HCT116 (cell line): ENCODE results near the gene PML.

Source experiments
- ELF1 ChIP-seq: IDR thresholded peaks from 2 replicates; pipeline ENCODE4 v1.6.1; 2012; ENCODE audit warnings: low read depth, borderline replicate concordance
- EZH2phosphoT487 ChIP-seq: fragments of 200-600 bp; IDR thresholded peaks from 2 replicates; pipeline ENCODE4 v1.6.1; 2018; ENCODE audit warnings: antibody characterized with exemption, borderline replicate concordance
- POLR2A ChIP-seq: IDR thresholded peaks from 2 replicates; pipeline ENCODE4 v1.7.0; 2011; ENCODE audit warnings: borderline replicate concordance; ENCODE audit not compliant: insufficient read depth, insufficient read length; ENCODE audit errors: extremely low read depth
- POLR2AphosphoS5 ChIP-seq: IDR thresholded peaks from 2 replicates; pipeline ENCODE4 v1.6.1; 2011; ENCODE audit warnings: mild to moderate bottlenecking, low read depth, low read length, moderate library complexity
- RAD21 ChIP-seq: IDR thresholded peaks from 2 replicates; pipeline ENCODE4 v1.6.1; 2012; ENCODE audit warnings: low read depth, mild to moderate bottlenecking
- ZNF274 ChIP-seq: fragments of 200-500 bp; sonication (Bioruptor generic); IDR thresholded peaks from 2 replicates; pipeline ENCODE4 v1.6.1; 2014; ENCODE audit warnings: mild to moderate bottlenecking, low read depth, low read length, inconsistent platforms
- TF ChIP-seq, protein P1 (sequence below), 3 experiments: fragments of 200-600 bp in 1 of 3; sonication (generic) in 1 of 3; IDR thresholded peaks in 2 of 3; conservative IDR thresholded peaks in 1 of 3; 2 replicates each; pipeline ENCODE4 v1.5.1; 2012 to 2017; ENCODE audit warnings: low read depth in 2 of 3, low read length in 2 of 3, antibody characterized with exemption in 1 of 3, borderline replicate concordance in 1 of 3, control low read depth in 1 of 3, mild to moderate bottlenecking in 1 of 3, mixed read lengths in 1 of 3, mixed run types in 1 of 3, moderate library complexity in 1 of 3; ENCODE audit not compliant: insufficient read depth in 1 of 3
- TF ChIP-seq, protein P2 (sequence below): IDR thresholded peaks from 2 replicates; pipeline ENCODE4 v1.6.1; 2011; ENCODE audit warnings: mild to moderate bottlenecking, low read length, moderate library complexity; ENCODE audit not compliant: insufficient replicate concordance; ENCODE audit errors: extremely low read depth
- TF ChIP-seq, protein P3 (sequence below): IDR thresholded peaks from 2 replicates; pipeline ENCODE4 v1.6.1; 2012
- TF ChIP-seq, protein P4 (sequence below): IDR thresholded peaks from 2 replicates; pipeline ENCODE4 v1.6.1; 2012; ENCODE audit warnings: low read depth
- TF ChIP-seq, protein P5 (sequence below): IDR thresholded peaks from 2 replicates; pipeline ENCODE4 v1.6.1; 2012

DNA sequence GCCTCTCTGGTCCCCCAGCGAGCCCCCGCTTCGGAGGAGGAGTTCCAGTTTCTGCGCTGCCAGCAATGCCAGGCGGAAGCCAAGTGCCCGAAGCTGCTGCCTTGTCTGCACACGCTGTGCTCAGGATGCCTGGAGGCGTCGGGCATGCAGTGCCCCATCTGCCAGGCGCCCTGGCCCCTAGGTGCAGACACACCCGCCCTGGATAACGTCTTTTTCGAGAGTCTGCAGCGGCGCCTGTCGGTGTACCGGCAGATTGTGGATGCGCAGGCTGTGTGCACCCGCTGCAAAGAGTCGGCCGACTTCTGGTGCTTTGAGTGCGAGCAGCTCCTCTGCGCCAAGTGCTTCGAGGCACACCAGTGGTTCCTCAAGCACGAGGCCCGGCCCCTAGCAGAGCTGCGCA, 3.5 kb downstream of the PML start:
- TF ChIP-seq, protein P1, sequence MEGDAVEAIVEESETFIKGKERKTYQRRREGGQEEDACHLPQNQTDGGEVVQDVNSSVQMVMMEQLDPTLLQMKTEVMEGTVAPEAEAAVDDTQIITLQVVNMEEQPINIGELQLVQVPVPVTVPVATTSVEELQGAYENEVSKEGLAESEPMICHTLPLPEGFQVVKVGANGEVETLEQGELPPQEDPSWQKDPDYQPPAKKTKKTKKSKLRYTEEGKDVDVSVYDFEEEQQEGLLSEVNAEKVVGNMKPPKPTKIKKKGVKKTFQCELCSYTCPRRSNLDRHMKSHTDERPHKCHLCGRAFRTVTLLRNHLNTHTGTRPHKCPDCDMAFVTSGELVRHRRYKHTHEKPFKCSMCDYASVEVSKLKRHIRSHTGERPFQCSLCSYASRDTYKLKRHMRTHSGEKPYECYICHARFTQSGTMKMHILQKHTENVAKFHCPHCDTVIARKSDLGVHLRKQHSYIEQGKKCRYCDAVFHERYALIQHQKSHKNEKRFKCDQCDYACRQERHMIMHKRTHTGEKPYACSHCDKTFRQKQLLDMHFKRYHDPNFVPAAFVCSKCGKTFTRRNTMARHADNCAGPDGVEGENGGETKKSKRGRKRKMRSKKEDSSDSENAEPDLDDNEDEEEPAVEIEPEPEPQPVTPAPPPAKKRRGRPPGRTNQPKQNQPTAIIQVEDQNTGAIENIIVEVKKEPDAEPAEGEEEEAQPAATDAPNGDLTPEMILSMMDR (IDR thresholded peaks at IDR 0.05 in 2 of 3, conservative IDR thresholded peaks at IDR 0.05 in 1 of 3; ENCODE audit: borderline replicate concordance in 1 of 3, insufficient read depth in 1 of 3, low read depth in 2 of 3, low read length in 2 of 3) = no peak
- TF ChIP-seq, protein P2, sequence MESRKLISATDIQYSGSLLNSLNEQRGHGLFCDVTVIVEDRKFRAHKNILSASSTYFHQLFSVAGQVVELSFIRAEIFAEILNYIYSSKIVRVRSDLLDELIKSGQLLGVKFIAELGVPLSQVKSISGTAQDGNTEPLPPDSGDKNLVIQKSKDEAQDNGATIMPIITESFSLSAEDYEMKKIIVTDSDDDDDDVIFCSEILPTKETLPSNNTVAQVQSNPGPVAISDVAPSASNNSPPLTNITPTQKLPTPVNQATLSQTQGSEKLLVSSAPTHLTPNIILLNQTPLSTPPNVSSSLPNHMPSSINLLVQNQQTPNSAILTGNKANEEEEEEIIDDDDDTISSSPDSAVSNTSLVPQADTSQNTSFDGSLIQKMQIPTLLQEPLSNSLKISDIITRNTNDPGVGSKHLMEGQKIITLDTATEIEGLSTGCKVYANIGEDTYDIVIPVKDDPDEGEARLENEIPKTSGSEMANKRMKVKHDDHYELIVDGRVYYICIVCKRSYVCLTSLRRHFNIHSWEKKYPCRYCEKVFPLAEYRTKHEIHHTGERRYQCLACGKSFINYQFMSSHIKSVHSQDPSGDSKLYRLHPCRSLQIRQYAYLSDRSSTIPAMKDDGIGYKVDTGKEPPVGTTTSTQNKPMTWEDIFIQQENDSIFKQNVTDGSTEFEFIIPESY = no peak
- no peak for TF ChIP-seq POLR2AphosphoS5
- no peak for TF ChIP-seq POLR2A
- no peak for TF ChIP-seq RAD21
- TF ChIP-seq, protein P3, sequence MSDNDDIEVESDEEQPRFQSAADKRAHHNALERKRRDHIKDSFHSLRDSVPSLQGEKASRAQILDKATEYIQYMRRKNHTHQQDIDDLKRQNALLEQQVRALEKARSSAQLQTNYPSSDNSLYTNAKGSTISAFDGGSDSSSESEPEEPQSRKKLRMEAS = no peak
- TF ChIP-seq, protein P4, sequence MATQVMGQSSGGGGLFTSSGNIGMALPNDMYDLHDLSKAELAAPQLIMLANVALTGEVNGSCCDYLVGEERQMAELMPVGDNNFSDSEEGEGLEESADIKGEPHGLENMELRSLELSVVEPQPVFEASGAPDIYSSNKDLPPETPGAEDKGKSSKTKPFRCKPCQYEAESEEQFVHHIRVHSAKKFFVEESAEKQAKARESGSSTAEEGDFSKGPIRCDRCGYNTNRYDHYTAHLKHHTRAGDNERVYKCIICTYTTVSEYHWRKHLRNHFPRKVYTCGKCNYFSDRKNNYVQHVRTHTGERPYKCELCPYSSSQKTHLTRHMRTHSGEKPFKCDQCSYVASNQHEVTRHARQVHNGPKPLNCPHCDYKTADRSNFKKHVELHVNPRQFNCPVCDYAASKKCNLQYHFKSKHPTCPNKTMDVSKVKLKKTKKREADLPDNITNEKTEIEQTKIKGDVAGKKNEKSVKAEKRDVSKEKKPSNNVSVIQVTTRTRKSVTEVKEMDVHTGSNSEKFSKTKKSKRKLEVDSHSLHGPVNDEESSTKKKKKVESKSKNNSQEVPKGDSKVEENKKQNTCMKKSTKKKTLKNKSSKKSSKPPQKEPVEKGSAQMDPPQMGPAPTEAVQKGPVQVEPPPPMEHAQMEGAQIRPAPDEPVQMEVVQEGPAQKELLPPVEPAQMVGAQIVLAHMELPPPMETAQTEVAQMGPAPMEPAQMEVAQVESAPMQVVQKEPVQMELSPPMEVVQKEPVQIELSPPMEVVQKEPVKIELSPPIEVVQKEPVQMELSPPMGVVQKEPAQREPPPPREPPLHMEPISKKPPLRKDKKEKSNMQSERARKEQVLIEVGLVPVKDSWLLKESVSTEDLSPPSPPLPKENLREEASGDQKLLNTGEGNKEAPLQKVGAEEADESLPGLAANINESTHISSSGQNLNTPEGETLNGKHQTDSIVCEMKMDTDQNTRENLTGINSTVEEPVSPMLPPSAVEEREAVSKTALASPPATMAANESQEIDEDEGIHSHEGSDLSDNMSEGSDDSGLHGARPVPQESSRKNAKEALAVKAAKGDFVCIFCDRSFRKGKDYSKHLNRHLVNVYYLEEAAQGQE = no peak
- TF ChIP-seq, protein P5, sequence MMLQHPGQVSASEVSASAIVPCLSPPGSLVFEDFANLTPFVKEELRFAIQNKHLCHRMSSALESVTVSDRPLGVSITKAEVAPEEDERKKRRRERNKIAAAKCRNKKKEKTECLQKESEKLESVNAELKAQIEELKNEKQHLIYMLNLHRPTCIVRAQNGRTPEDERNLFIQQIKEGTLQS = no peak
- no peak for TF ChIP-seq ZNF274
- TF ChIP-seq EZH2phosphoT487 = no peak
- no peak for TF ChIP-seq ELF1
